ENCODE measurements around the gene NEK10.

The NEK10 gene

GRCh38 chr3:27275441-27275990 lies 93.7 kb downstream of the NEK10 start:
- H3K27ac Mint-ChIP-seq = no peak overlapping the region
- H3K4me3 Mint-ChIP-seq = no peak overlapping the region
- H3K4me1 Mint-ChIP-seq = no peaks in the 10 kb centered on the region
- no peak for ATAC-seq (replicated peaks)
- DNase-seq = no peak
- H3K9me3 Mint-ChIP-seq = no peaks in the 10 kb centered on the region
- H3K36me3 Mint-ChIP-seq = no peaks in the 10 kb centered on the region
- H3K27me3 Mint-ChIP-seq = no peaks in the 10 kb centered on the region

- Mint-ChIP-seq H3K9me3 (peaks cover 4% of the 10 kb centered on the region in 2 donors), H3K4me1 (no peaks in the 10 kb centered on the region), H3K27ac (no peak overlapping the region), H3K4me3 (no peak overlapping the region), H3K27me3 (peaks cover 0 to 5% of the 10 kb centered on the region in 2 donors), H3K36me3 (no peaks in the 10 kb centered on the region)
- ATAC-seq (replicated peaks) (no peak), DNase-seq (no peak)
Observed at GRCh38 chr3:27271890-27272289, 97.3 kb downstream of the NEK10 start.

GRCh38 chr3:27254896-27255295 lies 114.3 kb downstream of the NEK10 start:
- no peak for ATAC-seq (replicated peaks)
- Mint-ChIP-seq H3K27me3 (peaks cover 12 to 15% of the 10 kb centered on the region in 2 donors), H3K4me1 (no peaks in the 10 kb centered on the region), H3K36me3 (no peaks in the 10 kb centered on the region), H3K9me3 (peaks cover 3 to 12% of the 10 kb centered on the region in 2 donors), H3K27ac (no peak overlapping the region), H3K4me3 (no peak overlapping the region)
- DNase-seq = no peak

- DNase-seq (peak; percentile 3), ATAC-seq (replicated peaks) (peak; percentile 58 to 68)
- H3K9me3 Mint-ChIP-seq = peaks cover 3 to 10% of the 10 kb centered on the region in 2 donors
- H3K4me1 Mint-ChIP-seq = no peaks in the 10 kb centered on the region
- H3K27ac Mint-ChIP-seq = no peak overlapping the region
- H3K27me3 Mint-ChIP-seq = peaks cover 12 to 15% of the 10 kb centered on the region in 2 donors
- no peak overlapping the region for H3K4me3 Mint-ChIP-seq
- no peaks in the 10 kb centered on the region for H3K36me3 Mint-ChIP-seq
Observed at GRCh38 chr3:27253831-27254230, 115.4 kb downstream of the NEK10 start.

GRCh38 chr3:27253391-27253790 lies 115.8 kb downstream of the NEK10 start:
- H3K27me3 Mint-ChIP-seq = peaks cover 12 to 15% of the 10 kb centered on the region in 2 donors
- peaks cover 3 to 10% of the 10 kb centered on the region in 2 donors for H3K9me3 Mint-ChIP-seq

GRCh38 chr3:27252646-27253045 lies 116.5 kb downstream of the NEK10 start:
- ATAC-seq (replicated peaks) (no peak), DNase-seq (no peak)
- H3K9me3 Mint-ChIP-seq = peaks cover 3 to 10% of the 10 kb centered on the region in 2 donors

More at GRCh38 chr3:27253391-27253790, 115.8 kb downstream of the NEK10 start:
- DNase-seq (no peak), ATAC-seq (replicated peaks) (no peak)
- Mint-ChIP-seq H3K36me3 (no peaks in the 10 kb centered on the region), H3K4me3 (no peak overlapping the region), H3K4me1 (no peaks in the 10 kb centered on the region), H3K27ac (no peak overlapping the region)

GRCh38 chr3:27244374-27244773 lies 124.8 kb downstream of the NEK10 start:
- Mint-ChIP-seq H3K4me1 (no peaks in the 10 kb centered on the region), H3K27ac (no peak overlapping the region), H3K36me3 (peaks cover 0 to 1% of the 10 kb centered on the region in 2 donors), H3K4me3 (no peak overlapping the region), H3K9me3 (peaks cover 3 to 4% of the 10 kb centered on the region in 2 donors), H3K27me3 (no peaks in the 10 kb centered on the region)
- ATAC-seq (replicated peaks) (peak in 1 of 2 donors; percentile 16), DNase-seq (no peak)

More at GRCh38 chr3:27252646-27253045, 116.5 kb downstream of the NEK10 start:
- H3K4me3 Mint-ChIP-seq = no peak overlapping the region
- H3K36me3 Mint-ChIP-seq = no peaks in the 10 kb centered on the region
- H3K4me1 Mint-ChIP-seq = no peaks in the 10 kb centered on the region
- H3K27me3 Mint-ChIP-seq = peaks cover 12 to 15% of the 10 kb centered on the region in 2 donors
- no peak overlapping the region for H3K27ac Mint-ChIP-seq

GRCh38 chr3:27239951-27240350 lies 129.2 kb downstream of the NEK10 start:
- Mint-ChIP-seq H3K36me3 (peaks cover 1 to 3% of the 10 kb centered on the region in 2 donors), H3K9me3 (peaks cover 23 to 26% of the 10 kb centered on the region in 2 donors), H3K27ac (no peak overlapping the region), H3K27me3 (no peaks in the 10 kb centered on the region), H3K4me3 (no peak overlapping the region), H3K4me1 (no peaks in the 10 kb centered on the region)
- no peak for DNase-seq
- no peak for ATAC-seq (replicated peaks)

GRCh38 chr3:27228805-27229204 lies 140.4 kb downstream of the NEK10 start:
- no peak for ATAC-seq (replicated peaks)
- no peak overlapping the region for H3K27ac Mint-ChIP-seq
- H3K36me3 Mint-ChIP-seq = peaks cover 2 to 3% of the 10 kb centered on the region in 2 donors
- no peak for DNase-seq
- no peaks in the 10 kb centered on the region for H3K27me3 Mint-ChIP-seq
- H3K4me3 Mint-ChIP-seq = no peak overlapping the region
- peaks cover 11 to 18% of the 10 kb centered on the region in 2 donors for H3K9me3 Mint-ChIP-seq
- no peaks in the 10 kb centered on the region for H3K4me1 Mint-ChIP-seq

- Mint-ChIP-seq H3K27ac (no peak overlapping the region), H3K36me3 (no peaks in the 10 kb centered on the region), H3K4me1 (no peaks in the 10 kb centered on the region), H3K27me3 (no peaks in the 10 kb centered on the region), H3K9me3 (no peaks in the 10 kb centered on the region), H3K4me3 (no peak overlapping the region)
- ATAC-seq (replicated peaks) = no peak
- DNase-seq = no peak
Observed at GRCh38 chr3:27224197-27224596, 145.0 kb downstream of the NEK10 start.

GRCh38 chr3:27221264-27221932 lies 147.8 kb downstream of the NEK10 start:
- no peak for DNase-seq
- Mint-ChIP-seq H3K4me3 (no peak overlapping the region), H3K27me3 (no peaks in the 10 kb centered on the region), H3K36me3 (no peaks in the 10 kb centered on the region), H3K9me3 (peaks cover 0 to 1% of the 10 kb centered on the region in 2 donors), H3K27ac (no peak overlapping the region), H3K4me1 (no peaks in the 10 kb centered on the region)
- ATAC-seq (replicated peaks) = no peak

GRCh38 chr3:27220166-27220565 lies 149.0 kb downstream of the NEK10 start:
- ATAC-seq (replicated peaks) = no peak
- DNase-seq = no peak
- Mint-ChIP-seq H3K27me3 (no peaks in the 10 kb centered on the region), H3K36me3 (no peaks in the 10 kb centered on the region), H3K4me3 (no peak overlapping the region), H3K9me3 (peaks cover 0 to 2% of the 10 kb centered on the region in 2 donors), H3K4me1 (no peaks in the 10 kb centered on the region), H3K27ac (no peak overlapping the region)

GRCh38 chr3:27219127-27219845 lies 149.9 kb downstream of the NEK10 start:
- H3K4me3 Mint-ChIP-seq = no peak overlapping the region
- no peak for DNase-seq
- no peak for ATAC-seq (replicated peaks)
- H3K9me3 Mint-ChIP-seq = peaks cover 0 to 2% of the 10 kb centered on the region in 2 donors
- H3K4me1 Mint-ChIP-seq = no peaks in the 10 kb centered on the region
- H3K36me3 Mint-ChIP-seq = no peaks in the 10 kb centered on the region
- H3K27ac Mint-ChIP-seq = no peak overlapping the region
- H3K27me3 Mint-ChIP-seq = no peaks in the 10 kb centered on the region

GRCh38 chr3:27216955-27217552 lies 152.1 kb downstream of the NEK10 start:
- Mint-ChIP-seq H3K4me1 (no peaks in the 10 kb centered on the region), H3K9me3 (peaks cover 0 to 2% of the 10 kb centered on the region in 2 donors), H3K27me3 (no peaks in the 10 kb centered on the region), H3K27ac (no peak overlapping the region), H3K4me3 (no peak overlapping the region), H3K36me3 (no peaks in the 10 kb centered on the region)
- ATAC-seq (replicated peaks) (no peak), DNase-seq (no peak)
